B cell (primary cell): Measurements from ENCODE around the gene ZNF365. TPM values are rescaled to one million over a fixed set of nuclear protein-coding genes. Genes with fewer than 3 reads are reported as not detected.

ENCODE experiments used
- ATAC-seq: fragments of 200-7000 bp; cut with Tn5 transposase; one replicate; pipeline ENCODE4 v1.10.0; 2021; ENCODE audit warnings: low read depth, mild to moderate bottlenecking, moderate number of reproducible peaks, moderate library complexity
- CTCF ChIA-PET: fragments of 350-600 bp; sonication (Branson Sonifier 250); formaldehyde crosslinking; loops from one replicate; lab custom pipeline; 2021; ENCODE audit warnings: antibody characterized with exemption, inconsistent platforms; lab: Charles Lee
- POLR2A ChIA-PET: fragments of 350-600 bp; sonication (Branson Sonifier 250); formaldehyde crosslinking; loops from one replicate; lab custom pipeline; 2021; ENCODE audit warnings: antibody characterized with exemption; lab: Charles Lee
- DNase-seq: peaks from one replicate; pipeline ENCODE4 v3.0.0; 2013
- H2AFZ ChIP-seq: 2 replicates; pipeline ENCODE4 v1.6.1; 2012; ENCODE audit warnings: mild to moderate bottlenecking, low read depth, low read length; ENCODE audit not compliant: insufficient read depth, poor library complexity, severe bottlenecking
- H3K27ac ChIP-seq, 2 donors: 1 replicate in 1 of 2; 2 replicates in 1 of 2; pipeline ENCODE4 v1.5.1; 2012 to 2013; ENCODE audit warnings: low read length in 2 of 2, mild to moderate bottlenecking in 2 of 2, moderate library complexity in 1 of 2
- H3K27me3 ChIP-seq, 4 experiments: fragments of 200-600 bp in 1 of 4; sonication (generic) in 1 of 4; replicated peaks in 1 of 4; 1 replicate in 2 of 4; 2 replicates in 2 of 4; pipeline versions ENCODE4 v1.6.1 to v1.7.0; 2013 to 2016; ENCODE audit warnings: low read length in 3 of 4, mild to moderate bottlenecking in 2 of 4, mixed read lengths in 1 of 4, moderate library complexity in 1 of 4; ENCODE audit not compliant: insufficient read depth in 4 of 4, control insufficient read depth in 3 of 4; ENCODE audit errors: control extremely low read depth in 1 of 4
- H3K36me3 ChIP-seq, 2 experiments: replicated peaks in 1 of 2; 1 replicate in 1 of 2; 2 replicates in 1 of 2; pipeline versions ENCODE4 v1.6.1 to v1.7.1; 2013; ENCODE audit warnings: low read length in 1 of 2; ENCODE audit not compliant: insufficient read depth in 2 of 2, control insufficient read depth in 1 of 2; ENCODE audit errors: control extremely low read depth in 1 of 2, extremely low read depth in 1 of 2
- H3K4me1 ChIP-seq, 2 donors: fragments of 200-600 bp in 1 of 2; sonication (generic) in 1 of 2; 1 replicate in 1 of 2; 2 replicates in 1 of 2; pipeline versions ENCODE4 v1.5.1 to v1.6.1; 2013 to 2017; ENCODE audit warnings: low read length in 2 of 2; ENCODE audit not compliant: control insufficient read depth in 2 of 2, insufficient read depth in 2 of 2
- H3K4me2 ChIP-seq: replicated peaks from 2 replicates; pipeline ENCODE3; 2012; ENCODE audit warnings: mild to moderate bottlenecking, low read depth, low read length; ENCODE audit not compliant: poor library complexity, severe bottlenecking
- H3K4me3 ChIP-seq, 5 experiments: fragments of 200-600 bp in 1 of 5; sonication (generic) in 1 of 5; 1 replicate in 3 of 5; 2 replicates in 2 of 5; pipeline versions ENCODE4 v1.5.1 to v1.7.0; 2011 to 2016; ENCODE audit warnings: low read length in 4 of 5, mild to moderate bottlenecking in 4 of 5, low read depth in 2 of 5, control low read depth in 1 of 5, moderate library complexity in 1 of 5; ENCODE audit not compliant: insufficient read depth in 1 of 5; ENCODE audit errors: control extremely low read depth in 1 of 5, extremely low read depth in 1 of 5
- H3K79me2 ChIP-seq: fragments of 200-600 bp; sonication (generic); one replicate; pipeline ENCODE4 v1.6.0; 2016; ENCODE audit warnings: low read length; ENCODE audit not compliant: control insufficient read depth, insufficient read depth
- H3K9ac ChIP-seq: fragments of 200-600 bp; sonication (generic); 2 replicates; pipeline ENCODE4 v1.6.1; 2017; ENCODE audit warnings: mild to moderate bottlenecking, low read length, moderate library complexity
- H3K9me3 ChIP-seq, 3 donors: one replicate each; pipeline versions ENCODE4 v1.6.1 to v1.7.1; 2013; ENCODE audit warnings: low read length in 2 of 3; ENCODE audit not compliant: control insufficient read depth in 2 of 3, insufficient read depth in 1 of 3; ENCODE audit errors: control extremely low read depth in 1 of 3
- H4K20me1 ChIP-seq: 2 replicates; pipeline ENCODE4 v1.6.0; 2012; ENCODE audit warnings: mild to moderate bottlenecking, low read length; ENCODE audit not compliant: insufficient read depth, control insufficient read depth, poor library complexity, severe bottlenecking
- H3K27ac Mint-ChIP-seq: one replicate; pipeline ENCODE4 v1.8.0; 2021; ENCODE audit warnings: mixed read lengths
- H3K27me3 Mint-ChIP-seq: one replicate; pipeline ENCODE4 v1.8.0; 2021; ENCODE audit warnings: mixed read lengths
- H3K4me1 Mint-ChIP-seq: one replicate; pipeline ENCODE4 v1.8.0; 2021; ENCODE audit warnings: mixed read lengths
- H3K4me3 Mint-ChIP-seq: one replicate; pipeline ENCODE4 v1.8.0; 2021; ENCODE audit warnings: mixed read lengths
- H3K9me3 Mint-ChIP-seq: one replicate; pipeline ENCODE4 v1.8.0; 2022; ENCODE audit warnings: mixed read lengths; ENCODE audit not compliant: insufficient read depth
- CTCF ChIP-seq: fragments of 200-600 bp; IDR thresholded peaks from one replicate; pipeline ENCODE4 v1.8.0; 2022; ENCODE audit warnings: antibody characterized with exemption, mild to moderate bottlenecking
- EZH2 ChIP-seq: IDR thresholded peaks from 2 replicates; pipeline ENCODE4 v1.6.1; 2012; ENCODE audit warnings: borderline replicate concordance, low read depth, mild to moderate bottlenecking, moderate library complexity, low read length; ENCODE audit not compliant: insufficient read depth, poor library complexity, severe bottlenecking
- WGBS: methylation state at CpG from one replicate; pipeline ENCODE4 v1.1.5; 2013; ENCODE audit warnings: missing lambda C conversion rate; ENCODE audit not compliant: insufficient coverage; 5-methylcytosine and 5-hydroxymethylcytosine counted together
- intact Hi-C: fragments of 100-400 bp; cut with micrococcal nuclease; formaldehyde crosslinking; loops from one replicate; pipeline ENCODE4 v1.10.0; 2022
- polyA plus RNA-seq: library from polyadenylated mRNA; depleted of rRNA; stranded (reverse); fragments of >200 nt; gene quantifications from 2 replicates; pipeline ENCODE4 v1.2.3, GENCODE V29; 2012
- total RNA-seq, 2 donors: library from RNA; stranded (reverse); fragments of 120-200 nt in 1 of 2; gene quantifications; 1 replicate in 1 of 2; 2 replicates in 1 of 2; pipeline versions ENCODE4 v1.2.3 to v1.2.4, GENCODE V29; 2013 to 2022

ZNF365 gene
- total and polyA plus RNA-seq, 2 donors (not counting 1 experiment from before 2014, with no cell fraction given): 0.06 to 0.34 TPM

- H3K4me2 ChIP-seq: no peak overlapping the region
- no peak overlapping the region for H3K4me3 ChIP-seq
- H3K9me3 ChIP-seq: peaks cover 0 to 5% (median 4%) of the 10 kb centered on the region in 3 donors
- H4K20me1 ChIP-seq: no peaks in the 10 kb centered on the region
- POLR2A ChIA-PET: no interaction called here
- peaks cover 16 to 34% of the 10 kb centered on the region in 2 donors for H3K4me1 ChIP-seq
- intact Hi-C loops: loop anchor here (10.0 kb wide), 1 partner anchor 288 kb away; no protein-coding TSS in a partner anchor
- Mint-ChIP-seq H3K27ac (no peak overlapping the region), H3K9me3 (peaks cover 5% of the 10 kb centered on the region), H3K4me1 (peaks cover 28% of the 10 kb centered on the region), H3K4me3 (no peak overlapping the region), H3K27me3 (peaks cover 7% of the 10 kb centered on the region)
- DNase-seq (no peak), ATAC-seq (no peak)
- no peak overlapping the region for H2AFZ ChIP-seq
- H3K79me2 ChIP-seq: no peaks in the 10 kb centered on the region
- no peaks in the 10 kb centered on the region for H3K36me3 ChIP-seq
- H3K27ac ChIP-seq: no peak overlapping the region
- CTCF ChIA-PET: no interaction called here
- H3K27me3 ChIP-seq: no peaks in the 10 kb centered on the region
- TF ChIP-seq CTCF (no peak), EZH2 (no peak)
- no peak overlapping the region for H3K9ac ChIP-seq
These were observed 41.8 kb upstream of the ZNF365 start for GRCh38 chr10:62332406-62332805.

GRCh38 chr10:62333135-62333889, 40.9 kb upstream of the ZNF365 start:
- Mint-ChIP-seq H3K4me1 (peaks cover 28% of the 10 kb centered on the region), H3K27ac (peak overlapping the region; percentile 42), H3K27me3 (peaks cover 7% of the 10 kb centered on the region), H3K9me3 (peaks cover 5% of the 10 kb centered on the region), H3K4me3 (peak overlapping the region; percentile 62)
- Histone ChIP-seq H4K20me1 (no peaks in the 10 kb centered on the region), H3K9me3 (peaks cover 0 to 5% (median 4%) of the 10 kb centered on the region in 3 donors), H3K4me3 (peak overlapping the region in 2 of 5 experiments; percentile 3 to 30), H3K79me2 (no peaks in the 10 kb centered on the region), H2AFZ (peak overlapping the region; percentile 37), H3K4me2 (peak overlapping the region; percentile 57), H3K9ac (peak overlapping the region; percentile 16), H3K36me3 (no peaks in the 10 kb centered on the region), H3K27me3 (no peaks in the 10 kb centered on the region), H3K4me1 (peaks cover 16 to 34% of the 10 kb centered on the region in 2 donors), H3K27ac (peak overlapping the region; percentile 57 to 68)
- ATAC-seq (peak; percentile 14), DNase-seq (peak; percentile 22)
- TF ChIP-seq EZH2: no peak
- no peak for TF ChIP-seq CTCF
- ChIA-PET POLR2A (no interaction called here), CTCF (interaction anchor here (1.3 kb wide), 1 partner anchor 581 kb away, joined by 4 read pairs; no protein-coding TSS in a partner anchor)
- intact Hi-C loops: loop anchor here (10.0 kb wide), 1 partner anchor 289 kb away; no protein-coding TSS in a partner anchor
- WGBS: no CpG with 5 or more reads among the region's 3 CpGs
